HepG2 (cell line): ENCODE results near the gene COX14. TPM values are rescaled to one million over a fixed set of nuclear protein-coding genes. Genes with fewer than 3 reads are reported as not detected.
A peak's percentile ranks its signal among the peaks of the same experiment; 100 is the strongest.

Experiments
- ATAC-seq: fragments of 200-7000 bp; cut with Tn5 transposase; 3 replicates; pipeline ENCODE4 v1.9.1; 2020; ENCODE audit warnings: mild to moderate bottlenecking, moderate library complexity
- BruUV-seq: library from RNA; stranded (reverse); fragments of 400-500 nt; replicated peaks from 2 replicates; lab custom pipeline; 2021; lab: Mats Ljungman, UMichigan
- CTCF ChIA-PET: fragments of 300-600 bp; formaldehyde crosslinking; extraction: SDS; loops from one replicate; lab custom pipeline; 2021; ENCODE audit warnings: low total read pairs, inconsistent platforms, low intra/inter-chr PET ratio; lab: Yijun Ruan, JAX
- POLR2A ChIA-PET: fragments of 350-600 bp; sonication (Branson Sonifier 250); formaldehyde crosslinking; loops from one replicate; lab custom pipeline; 2020; ENCODE audit warnings: antibody characterized with exemption, inconsistent platforms; lab: Yijun Ruan, JAX
- DNase-seq: peaks from one replicate; pipeline ENCODE4 v3.0.0-alpha.2; 2015; ENCODE audit warnings: low spot score
- FAIRE-seq: peaks from 3 replicates; lab custom pipeline; 2011; peaks lifted over from hg19 to GRCh38; lab: Jason Lieb, UNC
- H2AFZ ChIP-seq: one replicate; pipeline ENCODE4 v1.6.1; 2011; ENCODE audit warnings: low read length, inconsistent platforms
- H3K27ac ChIP-seq: fragments of 300-600 bp; 3 replicates; pipeline ENCODE4 v1.8.0; 2011; ENCODE audit warnings: mixed run types, mild to moderate bottlenecking, mixed read lengths, low read length, inconsistent platforms; ENCODE audit not compliant: insufficient read depth; ENCODE audit errors: extremely low read length
- H3K27me3 ChIP-seq, 2 experiments: fragments of 200-600 bp in 1 of 2; 2 replicates in 1 of 2; 3 replicates in 1 of 2; pipeline versions ENCODE4 v1.6.0 to v1.8.0; 2011; ENCODE audit warnings: low read length in 2 of 2, mild to moderate bottlenecking in 2 of 2, moderate library complexity in 2 of 2, inconsistent platforms in 1 of 2; ENCODE audit not compliant: insufficient read depth in 2 of 2, control insufficient read depth in 1 of 2
- H3K36me3 ChIP-seq, 2 experiments: fragments of 200-600 bp in 1 of 2; replicated peaks in 1 of 2; 2 replicates in 1 of 2; 3 replicates in 1 of 2; pipeline versions ENCODE4 v1.5.1 to v1.8.0; 2011; ENCODE audit warnings: low read length in 2 of 2, inconsistent platforms in 1 of 2; ENCODE audit not compliant: insufficient read depth in 2 of 2, control insufficient read depth in 1 of 2
- H3K4me1 ChIP-seq: 2 replicates; pipeline ENCODE4 v1.5.1; 2012; ENCODE audit warnings: low read length, inconsistent platforms; ENCODE audit not compliant: insufficient read depth
- H3K4me2 ChIP-seq: 2 replicates; pipeline ENCODE4 v1.6.0; 2011; ENCODE audit warnings: low read depth, low read length, inconsistent platforms
- H3K4me3 ChIP-seq, 3 experiments: fragments of 200-600 bp in 1 of 3; sonication (generic), shearing (Covaris generic) in 1 of 3; replicated peaks in 1 of 3; 2 replicates each; pipeline ENCODE4 v1.5.1; 2011 to 2016; ENCODE audit warnings: low read length in 3 of 3, inconsistent platforms in 2 of 3, low read depth in 2 of 3, mild to moderate bottlenecking in 2 of 3, control low read depth in 1 of 3, mixed read lengths in 1 of 3; ENCODE audit not compliant: insufficient read depth in 1 of 3
- H3K79me2 ChIP-seq: one replicate; pipeline ENCODE4 v1.6.1; 2011; ENCODE audit warnings: low read length, inconsistent platforms; ENCODE audit not compliant: insufficient read depth
- H3K9ac ChIP-seq: 2 replicates; pipeline ENCODE4 v1.6.0; 2011; ENCODE audit warnings: mild to moderate bottlenecking, low read depth, low read length, inconsistent platforms; ENCODE audit not compliant: insufficient read depth
- H3K9me3 ChIP-seq: 2 replicates; pipeline ENCODE4 v1.5.1; 2012; ENCODE audit warnings: mild to moderate bottlenecking, low read length
- H4K20me1 ChIP-seq: 2 replicates; pipeline ENCODE4 v1.6.0; 2011; ENCODE audit warnings: inconsistent platforms, mild to moderate bottlenecking, low read length, moderate library complexity; ENCODE audit not compliant: insufficient read depth
- CEBPB ChIP-seq: IDR thresholded peaks from 2 replicates; pipeline ENCODE4 v1.6.1; 2011; ENCODE audit warnings: low read depth, low read length, improper control_type of control experiment, borderline replicate concordance
- GMEB1 ChIP-seq: sonication (generic); formaldehyde crosslinking; IDR thresholded peaks from 2 replicates; pipeline ENCODE4 v1.5.1; 2020; ENCODE audit warnings: missing genetic modification reagents, mild to moderate bottlenecking, borderline replicate concordance
- IRF1 ChIP-seq: sonication (generic); formaldehyde crosslinking; IDR thresholded peaks from 2 replicates; pipeline ENCODE4 v1.4.0; 2020; ENCODE audit warnings: low read depth, mild to moderate bottlenecking, missing genetic modification reagents
- ISX ChIP-seq: sonication (generic); formaldehyde crosslinking; conservative IDR thresholded peaks from 2 replicates; pipeline ENCODE4 v1.5.0; 2020; ENCODE audit warnings: missing genetic modification reagents
- POLR2A ChIP-seq, 2 experiments: IDR thresholded peaks; 2 replicates each; pipeline ENCODE4 v1.6.1; 2011; ENCODE audit warnings: low read depth in 2 of 2, low read length in 2 of 2, mild to moderate bottlenecking in 1 of 2, moderate library complexity in 1 of 2; ENCODE audit not compliant: insufficient read depth in 1 of 2
- SMARCE1 ChIP-seq: fragments of 450-650 bp; IDR thresholded peaks from 2 replicates; pipeline ENCODE4 v1.6.1; 2017; ENCODE audit warnings: borderline replicate concordance
- TEAD3 ChIP-seq: optimal IDR thresholded peaks from 2 replicates; pipeline ENCODE3; 2016; ENCODE audit warnings: borderline replicate concordance
- ZC3H13 ChIP-seq: sonication (generic); formaldehyde crosslinking; IDR thresholded peaks from 2 replicates; pipeline ENCODE4 v1.8.1; 2023; ENCODE audit warnings: mild to moderate bottlenecking, missing genetic modification reagents, moderate library complexity
- ZNF572 ChIP-seq: sonication (generic); formaldehyde crosslinking; IDR thresholded peaks from 2 replicates; pipeline ENCODE4 v1.5.1; 2020; ENCODE audit warnings: mild to moderate bottlenecking, missing genetic modification reagents
- WGBS: methylation state at CpG from one replicate; pipeline ENCODE4 v1.1.6; 2017; ENCODE audit warnings: low lambda C conversion rate; 5-methylcytosine and 5-hydroxymethylcytosine counted together
- in situ Hi-C: cut with HindIII; loops from 2 replicates; pipeline ENCODE4 v1.10.0; 2017; ENCODE audit warnings: low pct_unique_long_range_greater_than_20kb; ENCODE audit not compliant: extremely low pct_ligation_motif_present
- intact Hi-C: fragments of 100-400 bp; cut with micrococcal nuclease; formaldehyde crosslinking; loops from one replicate; pipeline ENCODE4 v1.10.0; 2022; ENCODE audit not compliant: unreplicated experiment
- polyA plus RNA-seq, 8 experiments: library from polyadenylated mRNA; depleted of rRNA in 3 of 8; stranded (reverse) in 7 of 8; unstranded in 1 of 8; fragments of >200 nt; fragmentation: Illumina TruSeq in 4 of 8; extraction: Trizol in 4 of 8; gene quantifications; 2 replicates each; pipeline versions ENCODE4 v1.2.1 to v1.2.3, GENCODE V29; 2011 to 2016; ENCODE audit warnings: low read depth in 4 of 8, missing spikeins in 1 of 8, mixed read lengths in 1 of 8; ENCODE audit not compliant: insufficient read depth in 1 of 8
- total RNA-seq, 5 experiments: library from RNA; depleted of rRNA; stranded (reverse); fragments of >200 nt; fragmentation: Illumina TruSeq; extraction: Trizol; gene quantifications; 2 replicates each; pipeline ENCODE4 v1.2.3, GENCODE V29; 2016; ENCODE audit warnings: low read depth in 1 of 5

Gene COX14
- total and polyA plus RNA-seq, 2 of the 13 experiments (the other 11 are each of a cell fraction or from before 2014, with no cell fraction given) = 53.0 to 71.6 TPM

GRCh38 chr12:50066402-50066801 is 45.6 kb upstream of the COX14 start:
- ChIA-PET POLR2A (interaction anchor here (1.8 kb wide), 1 partner anchor 16 kb away, joined by 7 read pairs; no protein-coding TSS in a partner anchor), CTCF (no interaction called here)
- Histone ChIP-seq H3K36me3 (no peaks in the 10 kb centered on the region), H3K9me3 (no peaks in the 10 kb centered on the region), H3K4me3 (no peak overlapping the region), H3K79me2 (no peaks in the 10 kb centered on the region), H3K4me1 (peaks cover 5% of the 10 kb centered on the region; the same call in 1 of the 2 replicates), H2AFZ (no peak overlapping the region), H4K20me1 (no peaks in the 10 kb centered on the region), H3K9ac (no peak overlapping the region), H3K27ac (no peak overlapping the region), H3K27me3 (no peaks in the 10 kb centered on the region; a peak in 1 of 5 replicates), H3K4me2 (no peak overlapping the region)
- in situ Hi-C loops = no loop called here
- intact Hi-C loops = no loop called here
- FAIRE-seq (no peak), ATAC-seq (no peak; the same call in 2 of the 3 replicates), DNase-seq (no peak)
- no TSS peak for BruUV-seq
- TF ChIP-seq POLR2A (IDR thresholded peaks at IDR 0.05; ENCODE audit: insufficient read depth in 1 of 2, low read depth in 2 of 2, low read length in 2 of 2) (no peak), CEBPB (peak; percentile 60; the same call in 1 of the 2 replicates), ISX (CRISPR knock-in tag) (no peak), ZC3H13 (CRISPR knock-in tag) (no peak), ZNF572 (CRISPR knock-in tag) (no peak), IRF1 (CRISPR knock-in tag) (no peak), SMARCE1 (no peak), GMEB1 (CRISPR knock-in tag) (no peak), TEAD3 (peak; percentile 18)
- WGBS = 21% methylated on average over 5 of the region's 5 CpGs
